K562 (cell line): ENCODE data around the gene WDR27. TPM values are rescaled to one million over a fixed set of nuclear protein-coding genes. Genes with fewer than 3 reads are reported as not detected.
A peak's percentile ranks its signal among the peaks of the same experiment; 100 is the strongest.

Experiments used
- ATAC-seq: fragments of 200-7000 bp; cut with Tn5 transposase; 3 replicates; pipeline ENCODE4 v1.9.1; 2020; ENCODE audit warnings: moderate library complexity
- BruUV-seq: library from RNA; stranded (reverse); fragments of 400-500 nt; replicated peaks from 2 replicates; lab custom pipeline; 2021; lab: Mats Ljungman, UMichigan
- CTCF ChIA-PET: fragments of 300-600 bp; formaldehyde crosslinking; extraction: SDS; loops from one replicate; lab custom pipeline; 2021; ENCODE audit warnings: low intra/inter-chr PET ratio; lab: Yijun Ruan, JAX
- POLR2A ChIA-PET: fragments of 300-600, 350-650 bp; sonication (Branson Sonifier 250); formaldehyde crosslinking; extraction: SDS; loops from one replicate; lab custom pipeline; 2021; ENCODE audit warnings: antibody characterized with exemption, inconsistent platforms; lab: Yijun Ruan, JAX
- DNase-seq, 4 experiments: peaks; one replicate each; pipeline versions ENCODE4 v3.0.0 to v3.0.0-alpha.2; 2011 to 2018; ENCODE audit warnings: low spot score in 3 of 4, mixed read lengths in 3 of 4; ENCODE audit errors: extremely low read depth in 1 of 4
- FAIRE-seq: peaks from 2 replicates; lab custom pipeline; 2011; peaks lifted over from hg19 to GRCh38; lab: Jason Lieb, UNC
- H2AFZ ChIP-seq: 2 replicates; pipeline ENCODE4 v1.6.0; 2011; ENCODE audit warnings: low read depth, low read length, control low read depth, inconsistent platforms
- H3K27ac ChIP-seq: fragments of 200-600 bp; 3 replicates; pipeline ENCODE4 v1.8.0; 2011; ENCODE audit warnings: low read depth, mild to moderate bottlenecking, control low read depth, inconsistent platforms, low read length, moderate library complexity, mixed read lengths; ENCODE audit errors: extremely low read depth
- H3K27me3 ChIP-seq, 2 experiments: fragments of 300-600 bp in 1 of 2; 2 replicates in 1 of 2; 3 replicates in 1 of 2; pipeline versions ENCODE4 v1.6.0 to v1.8.0; 2011; ENCODE audit warnings: inconsistent platforms in 2 of 2, low read length in 2 of 2, mild to moderate bottlenecking in 1 of 2, mixed read lengths in 1 of 2, moderate library complexity in 1 of 2; ENCODE audit not compliant: control insufficient read depth in 2 of 2, insufficient read depth in 2 of 2
- H3K36me3 ChIP-seq: fragments of 300-600 bp; 3 replicates; pipeline ENCODE4 v1.8.0; 2011; ENCODE audit warnings: mild to moderate bottlenecking, low read length, inconsistent platforms; ENCODE audit not compliant: control insufficient read depth, insufficient read depth
- H3K4me1 ChIP-seq, 2 experiments: fragments of 200-600 bp in 1 of 2; replicated peaks in 1 of 2; 2 replicates in 1 of 2; 3 replicates in 1 of 2; pipeline versions ENCODE4 v1.5.1 to v1.8.0; 2011; ENCODE audit warnings: inconsistent platforms in 2 of 2, low read length in 2 of 2, mild to moderate bottlenecking in 1 of 2, mixed read lengths in 1 of 2, moderate library complexity in 1 of 2; ENCODE audit not compliant: control insufficient read depth in 2 of 2, insufficient read depth in 2 of 2
- H3K4me2 ChIP-seq: 2 replicates; pipeline ENCODE4 v1.6.1; 2011; ENCODE audit warnings: low read length, control low read depth, inconsistent platforms, mixed read lengths; ENCODE audit not compliant: insufficient read depth
- H3K4me3 ChIP-seq: fragments of 200-600 bp; sonication (generic), shearing (Covaris generic); 2 replicates; pipeline ENCODE4 v1.5.1; 2016; ENCODE audit warnings: control low read depth, inconsistent platforms
- H3K79me2 ChIP-seq: fragments of 200-600 bp; 3 replicates; pipeline ENCODE4 v1.8.0; 2011; ENCODE audit warnings: low read length, inconsistent platforms; ENCODE audit not compliant: control insufficient read depth, insufficient read depth
- H3K9ac ChIP-seq, 2 experiments: 2 replicates each; pipeline versions ENCODE4 v1.6.0 to v1.6.1; 2011; ENCODE audit warnings: low read depth in 2 of 2, low read length in 2 of 2, control low read depth in 1 of 2, inconsistent platforms in 1 of 2, mild to moderate bottlenecking in 1 of 2, mixed read lengths in 1 of 2; ENCODE audit not compliant: insufficient read depth in 1 of 2
- H3K9me1 ChIP-seq: one replicate; pipeline ENCODE4 v1.6.0; 2011; ENCODE audit warnings: inconsistent platforms, mild to moderate bottlenecking, low read length, moderate library complexity; ENCODE audit not compliant: control insufficient read depth, insufficient read depth
- H3K9me3 ChIP-seq: replicated peaks from 2 replicates; pipeline ENCODE4 v1.5.1; 2011; ENCODE audit warnings: low read depth, low read length, inconsistent platforms; ENCODE audit not compliant: control insufficient read depth, insufficient read depth
- H4K20me1 ChIP-seq: replicated peaks from 2 replicates; pipeline ENCODE4 v1.6.1; 2011; ENCODE audit warnings: low read length, inconsistent platforms, mixed read lengths; ENCODE audit not compliant: control insufficient read depth, insufficient read depth
- GATAD2B ChIP-seq: fragments of 450-650 bp; IDR thresholded peaks from 2 replicates; pipeline ENCODE4 v1.6.1; 2017; ENCODE audit warnings: mild to moderate bottlenecking, borderline replicate concordance
- GTF2A2 ChIP-seq: IDR thresholded peaks from 2 replicates; pipeline ENCODE4 v1.6.1; 2016; ENCODE audit warnings: mild to moderate bottlenecking, missing genetic modification characterization, missing compliant biosample characterization
- GTF2F1 ChIP-seq: IDR thresholded peaks from 2 replicates; pipeline ENCODE4 v1.6.1; 2011; ENCODE audit warnings: low read depth, low read length, improper control_type of control experiment
- JUN ChIP-seq, 2 experiments: sonication (generic) in 1 of 2; formaldehyde crosslinking in 1 of 2; IDR thresholded peaks; 2 replicates each; pipeline versions ENCODE4 v1.6.1 to v1.8.0; 2012 to 2022; ENCODE audit warnings: borderline replicate concordance in 2 of 2, mild to moderate bottlenecking in 2 of 2, improper control_type of control experiment in 1 of 2, low read depth in 1 of 2, low read length in 1 of 2, missing genetic modification reagents in 1 of 2
- MAFK ChIP-seq: IDR thresholded peaks from 2 replicates; pipeline ENCODE4 v1.6.1; 2011; ENCODE audit warnings: low read length, improper control_type of control experiment
- NR1H2 ChIP-seq: sonication (generic); formaldehyde crosslinking; IDR thresholded peaks from 2 replicates; pipeline ENCODE4 v1.4.0; 2020; ENCODE audit warnings: mild to moderate bottlenecking, missing genetic modification reagents
- NR2C1 ChIP-seq, 2 experiments: fragments of 450-650 bp; IDR thresholded peaks; 2 replicates each; pipeline ENCODE4 v1.6.1; 2017; ENCODE audit warnings: mild to moderate bottlenecking in 2 of 2, antibody characterized with exemption in 1 of 2, inconsistent platforms in 1 of 2, missing compliant biosample characterization in 1 of 2, missing genetic modification characterization in 1 of 2
- POLR2G ChIP-seq: fragments of 200-400 bp; formaldehyde crosslinking; IDR thresholded peaks from 2 replicates; pipeline ENCODE4 v1.6.1; 2017; ENCODE audit warnings: low read depth, mild to moderate bottlenecking, antibody characterized with exemption, low read length, moderate library complexity
- SMAD3 ChIP-seq: fragments of 450-650 bp; formaldehyde crosslinking; conservative IDR thresholded peaks from 2 replicates; pipeline ENCODE4 v1.4.0; 2020; ENCODE audit warnings: mild to moderate bottlenecking
- ZNF23 ChIP-seq: fragments of 250-450 bp; sonication (Bioruptor Pico); IDR thresholded peaks from 2 replicates; pipeline ENCODE4 v1.4.0; 2020; ENCODE audit warnings: mild to moderate bottlenecking
- ZNF444 ChIP-seq: fragments of 250-450 bp; sonication (Bioruptor Pico); IDR thresholded peaks from 2 replicates; pipeline ENCODE4 v1.4.0; 2020; ENCODE audit warnings: mild to moderate bottlenecking, moderate library complexity
- ZNF696 ChIP-seq: fragments of 250-450 bp; sonication (Bioruptor Pico); conservative IDR thresholded peaks from 2 replicates; pipeline ENCODE4 v1.4.0; 2020; ENCODE audit warnings: mild to moderate bottlenecking, moderate library complexity
- ZNF75A ChIP-seq: fragments of 450-650 bp; formaldehyde crosslinking; IDR thresholded peaks from 2 replicates; pipeline ENCODE4 v1.4.0; 2020; ENCODE audit warnings: mild to moderate bottlenecking
- WGBS: fragments of 100-300 bp; shearing (Covaris generic); methylation state at CpG from one replicate; pipeline ENCODE4 v1.1.6; 2016; ENCODE audit warnings: low coverage, mixed read lengths; ENCODE audit not compliant: insufficient coverage; ENCODE audit errors: missing lambda C conversion rate; 5-methylcytosine and 5-hydroxymethylcytosine counted together
- in situ Hi-C: fragments of 300-500 bp; cut with MboI; formaldehyde crosslinking; loops from 4 replicates; pipeline ENCODE4 v1.15.0; 2018; ENCODE audit warnings: inconsistent platforms, mixed read lengths
- intact Hi-C: fragments of 100-400 bp; cut with micrococcal nuclease; formaldehyde crosslinking; loops from 2 replicates; pipeline ENCODE4 v1.14.2; 2022
- polyA plus RNA-seq, 8 experiments: library from polyadenylated mRNA; depleted of rRNA in 4 of 8; stranded (reverse) in 5 of 8; unstranded in 3 of 8; fragments of >200 nt; fragmentation: Nextera tagmentation in 2 of 8; fragmentation: Illumina TruSeq in 1 of 8; extraction: Ambion mirVana in 2 of 8; extraction: Trizol in 1 of 8; gene quantifications; 2 replicates each; pipeline versions ENCODE4 v1.2.1 to v1.2.3, GENCODE V29; 2011 to 2014; ENCODE audit warnings: inconsistent platforms in 1 of 8, missing spikeins in 1 of 8
- total RNA-seq, 7 experiments: library from RNA; depleted of rRNA in 6 of 7; stranded (reverse); fragments of >200 nt in 6 of 7; fragmentation: Illumina TruSeq in 2 of 7; extraction: Trizol in 2 of 7; gene quantifications; 2 replicates each; pipeline versions ENCODE4 v1.2.1 to v1.2.3, GENCODE V29; 2011 to 2021; ENCODE audit warnings: low replicate concordance in 1 of 7
- TF ChIP-seq, protein P1 (sequence below): fragments of 250-450 bp; sonication (Bioruptor Pico); IDR thresholded peaks from 2 replicates; pipeline ENCODE4 v1.8.0; 2022; ENCODE audit warnings: inconsistent platforms

Gene WDR27
- total and polyA plus RNA-seq, 9 of the 15 experiments (the other 6 are each of a cell fraction or from before 2014, with no cell fraction given): 4.3 to 77.2 (median 22.7) TPM

DNA sequence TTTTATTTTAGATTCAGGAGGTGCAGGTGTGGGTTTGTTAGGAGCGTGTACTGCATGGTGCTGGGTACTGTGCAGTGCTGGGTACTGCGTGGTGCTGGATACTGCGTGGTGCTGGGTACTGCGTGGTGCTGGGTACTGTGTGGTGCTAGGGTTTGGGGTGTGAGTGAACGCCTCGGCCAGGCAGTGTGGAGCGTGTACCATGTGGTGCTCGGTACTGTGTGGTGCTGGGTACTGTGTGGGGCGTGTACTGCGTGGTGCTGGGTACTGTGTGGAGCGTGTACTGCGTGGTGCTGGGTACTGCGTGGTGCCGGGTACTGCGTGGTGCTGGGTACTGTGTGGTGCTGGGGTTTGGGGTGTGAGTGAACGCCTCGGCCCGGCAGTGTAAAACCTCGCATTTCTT is 62.9 kb downstream of the WDR27 start:
- POLR2A ChIA-PET: interaction anchor here (1.7 kb wide), 1 partner anchor 10 kb away, joined by 4 read pairs; no protein-coding TSS in a partner anchor
- H2AFZ ChIP-seq: no peak overlapping the region
- no peaks in the 10 kb centered on the region for H3K9me1 ChIP-seq
- H3K9ac ChIP-seq: no peak overlapping the region
- peaks cover 7% of the 10 kb centered on the region; the same call in 1 of the 3 replicates for H3K36me3 ChIP-seq
- 71% methylated on average over 16 of the region's 19 CpGs for WGBS
- no peak overlapping the region for H3K4me3 ChIP-seq
- no peaks in the 10 kb centered on the region; the same call in 1 of the 2 replicates for H3K9me3 ChIP-seq
- DNase-seq (no peak), ATAC-seq (no peak; the same call in 2 of the 3 replicates), FAIRE-seq (no peak)
- no peaks in the 10 kb centered on the region for H3K27me3 ChIP-seq
- CTCF ChIA-PET: no interaction called here
- no peaks in the 10 kb centered on the region for H3K79me2 ChIP-seq
- H3K27ac ChIP-seq: no peak overlapping the region
- H3K4me1 ChIP-seq: peaks cover 0 to 5% of the 10 kb centered on the region in 2 experiments; a peak in 2 of 5 replicates
- no TSS peak for BruUV-seq
- in situ Hi-C loops: no loop called here
- no peaks in the 10 kb centered on the region for H4K20me1 ChIP-seq
- H3K4me2 ChIP-seq: no peak overlapping the region
- intact Hi-C loops: no loop called here
- TF ChIP-seq POLR2G (0 out of 2 replicates have a peak, but pooled peaks have one; percentile 20), SMAD3 (no peak), GTF2A2 (tag) (no peak)

DNA sequence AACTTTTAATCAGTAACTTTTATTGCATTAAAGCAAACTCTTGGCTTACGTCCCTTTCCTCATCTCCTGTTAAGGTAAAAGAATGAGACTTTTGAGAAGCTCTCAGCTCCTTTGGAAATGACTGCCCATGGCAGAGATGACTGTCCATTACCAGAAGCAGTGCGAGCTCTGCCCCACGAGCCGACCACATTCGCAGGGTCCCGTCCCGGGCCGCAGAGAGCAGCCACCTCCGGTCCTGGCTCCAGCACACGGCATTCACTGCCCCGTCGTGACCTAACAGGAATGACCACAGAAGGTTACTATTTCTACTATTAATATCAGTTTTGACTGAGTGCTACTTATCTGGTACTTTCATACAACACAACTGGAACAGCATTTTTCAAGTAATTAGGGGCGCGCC is 63.4 kb downstream of the WDR27 start:
- in situ Hi-C loops: no loop called here
- intact Hi-C loops: no loop called here
- Histone ChIP-seq H3K27me3 (no peaks in the 10 kb centered on the region), H3K36me3 (peaks cover 8% of the 10 kb centered on the region; the same call in 2 of the 3 replicates), H3K4me2 (no peak overlapping the region), H3K9me3 (no peaks in the 10 kb centered on the region; the same call in 1 of the 2 replicates), H3K9ac (no peak overlapping the region), H3K4me3 (no peak overlapping the region), H2AFZ (no peak overlapping the region), H3K4me1 (peaks cover 0 to 5% of the 10 kb centered on the region in 2 experiments; a peak in 2 of 5 replicates), H3K79me2 (no peaks in the 10 kb centered on the region), H3K9me1 (no peaks in the 10 kb centered on the region), H4K20me1 (no peaks in the 10 kb centered on the region), H3K27ac (no peak overlapping the region)
- 92% methylated on average over 14 of the region's 14 CpGs for WGBS
- DNase-seq: no peak
- no peak for FAIRE-seq
- BruUV-seq: no TSS peak
- ChIA-PET POLR2A (no interaction called here), CTCF (no interaction called here)
- no peak for ATAC-seq
- no peak for TF ChIP-seq GTF2F1
- no peak for TF ChIP-seq JUN (IDR thresholded peaks at IDR 0.05; ENCODE audit: borderline replicate concordance, low read depth, low read length)
- no peak for TF ChIP-seq JUN (CRISPR knock-in tag; IDR thresholded peaks at IDR 0.05; ENCODE audit: borderline replicate concordance)
- no peak for TF ChIP-seq MAFK
- TF ChIP-seq NR2C1 (IDR thresholded peaks at IDR 0.05): no peak
- TF ChIP-seq NR2C1 (tag; IDR thresholded peaks at IDR 0.05): no peak
- TF ChIP-seq, protein P1, sequence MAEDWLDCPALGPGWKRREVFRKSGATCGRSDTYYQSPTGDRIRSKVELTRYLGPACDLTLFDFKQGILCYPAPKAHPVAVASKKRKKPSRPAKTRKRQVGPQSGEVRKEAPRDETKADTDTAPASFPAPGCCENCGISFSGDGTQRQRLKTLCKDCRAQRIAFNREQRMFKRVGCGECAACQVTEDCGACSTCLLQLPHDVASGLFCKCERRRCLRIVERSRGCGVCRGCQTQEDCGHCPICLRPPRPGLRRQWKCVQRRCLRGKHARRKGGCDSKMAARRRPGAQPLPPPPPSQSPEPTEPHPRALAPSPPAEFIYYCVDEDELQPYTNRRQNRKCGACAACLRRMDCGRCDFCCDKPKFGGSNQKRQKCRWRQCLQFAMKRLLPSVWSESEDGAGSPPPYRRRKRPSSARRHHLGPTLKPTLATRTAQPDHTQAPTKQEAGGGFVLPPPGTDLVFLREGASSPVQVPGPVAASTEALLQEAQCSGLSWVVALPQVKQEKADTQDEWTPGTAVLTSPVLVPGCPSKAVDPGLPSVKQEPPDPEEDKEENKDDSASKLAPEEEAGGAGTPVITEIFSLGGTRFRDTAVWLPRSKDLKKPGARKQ (CRISPR knock-in tag): no peak
- no peak for TF ChIP-seq ZNF75A (CRISPR knock-in tag)
- TF ChIP-seq ZNF444: no peak
- TF ChIP-seq ZNF696: no peak
- no peak for TF ChIP-seq ZNF23
- no peak for TF ChIP-seq NR1H2 (CRISPR knock-in tag)
- no peak for TF ChIP-seq GATAD2B
